Bone marrow (tissue), 2 donors: ENCODE measurements around the gene GNB1.
"Not testable (repeated sequence)": the region's sequence is repeated elsewhere in the genome, so short reads cannot be mapped to it uniquely, and the experiment has no call there.

Source experiments
- DNase-seq, 2 donors: peaks; one replicate each; lab custom pipeline; 2025; lab: John Stamatoyannopoulos, UW

The GNB1 gene

GRCh38 chr1:1889847-1890505, 911 bp downstream of the GNB1 start:
- DNase-seq = peak; percentile 41 to 52

GRCh38 chr1:1889090-1889750, 1.7 kb downstream of the GNB1 start:
- DNase-seq = no peak

GRCh38 chr1:1883890-1884289, 7.0 kb downstream of the GNB1 start:
- not testable (repeated sequence) for DNase-seq

GRCh38 chr1:1883092-1883873, 7.6 kb downstream of the GNB1 start:
- no peak for DNase-seq

GRCh38 chr1:1881727-1882126, 9.2 kb downstream of the GNB1 start:
- no peak for DNase-seq

GRCh38 chr1:1880617-1881312, 10.1 kb downstream of the GNB1 start:
- no peak for DNase-seq

- DNase-seq = no peak
These were observed 10.9 kb downstream of the GNB1 start for GRCh38 chr1:1879942-1880341.

GRCh38 chr1:1877865-1878436, 12.9 kb downstream of the GNB1 start:
- DNase-seq = no peak

- no peak for DNase-seq
These were observed 14.5 kb downstream of the GNB1 start for GRCh38 chr1:1876335-1876930.

GRCh38 chr1:1875932-1876331, 15.0 kb downstream of the GNB1 start:
- DNase-seq = no peak

GRCh38 chr1:1874901-1875300, 16.0 kb downstream of the GNB1 start:
- no peak for DNase-seq

- no peak for DNase-seq
These were observed 17.7 kb downstream of the GNB1 start for GRCh38 chr1:1873186-1873585.

GRCh38 chr1:1872329-1872994, 18.4 kb downstream of the GNB1 start:
- DNase-seq = no peak

GRCh38 chr1:1869469-1869868, 21.4 kb downstream of the GNB1 start:
- no peak for DNase-seq

- DNase-seq = no peak
These were observed 23.7 kb downstream of the GNB1 start for GRCh38 chr1:1867164-1867563.

- no peak for DNase-seq
These were observed 27.9 kb downstream of the GNB1 start for GRCh38 chr1:1862905-1863547.

GRCh38 chr1:1861761-1862310, 29.1 kb downstream of the GNB1 start:
- not testable (repeated sequence) for DNase-seq

GRCh38 chr1:1861339-1861730, 29.6 kb downstream of the GNB1 start:
- DNase-seq = no peak

- DNase-seq = not testable (repeated sequence)
These were observed 30.8 kb downstream of the GNB1 start for GRCh38 chr1:1859970-1860697.
